HG02642 (cell line): ENCODE results near the gene BACH2.
A peak's percentile ranks its signal among the peaks of the same experiment; 100 is the strongest.
"Not testable (repeated sequence)": the region's sequence is repeated elsewhere in the genome, so short reads cannot be mapped to it uniquely, and the experiment has no call there.

Experiments used
- ATAC-seq: cut with Tn5 transposase; IDR thresholded peaks from one replicate; pipeline ENCODE4 v1.9.1; 2021; ENCODE audit warnings: mild to moderate bottlenecking; ENCODE audit not compliant: unreplicated experiment, poor library complexity

BACH2 gene

DNA sequence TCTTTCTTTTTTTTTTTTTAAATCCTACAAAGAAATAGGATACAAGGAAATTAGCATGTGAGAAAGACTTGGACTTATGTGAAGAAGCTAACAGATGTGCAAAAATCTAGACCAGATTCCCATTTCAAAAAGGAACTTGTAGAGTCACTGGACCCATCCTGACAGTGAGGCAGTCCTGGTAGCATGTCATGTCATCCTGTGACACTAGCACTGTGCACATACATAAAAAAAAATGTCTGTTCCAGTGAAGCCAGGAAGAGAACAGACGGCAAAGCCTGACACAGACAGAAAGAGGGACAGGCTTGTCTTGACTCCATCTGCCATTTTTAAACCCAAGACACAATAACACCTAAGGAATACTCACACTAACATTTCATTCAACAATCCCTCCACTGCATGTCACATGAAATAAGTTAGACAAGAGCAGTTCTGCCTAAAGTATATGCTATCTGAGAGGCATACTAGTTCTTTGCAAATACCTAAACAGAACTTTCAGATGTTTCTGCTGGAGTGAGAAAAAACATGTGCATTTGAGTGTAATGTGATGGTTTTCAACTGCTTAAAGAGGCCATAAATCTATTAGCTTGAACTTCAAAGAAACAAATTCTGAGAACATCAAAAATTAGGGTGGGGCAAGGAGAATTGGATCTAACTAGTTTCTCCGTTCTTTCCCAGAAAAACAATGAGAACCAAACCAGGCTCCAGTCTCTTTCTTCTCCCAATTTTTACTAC, 159.6 kb downstream of the BACH2 start:
- no peak for ATAC-seq

DNA sequence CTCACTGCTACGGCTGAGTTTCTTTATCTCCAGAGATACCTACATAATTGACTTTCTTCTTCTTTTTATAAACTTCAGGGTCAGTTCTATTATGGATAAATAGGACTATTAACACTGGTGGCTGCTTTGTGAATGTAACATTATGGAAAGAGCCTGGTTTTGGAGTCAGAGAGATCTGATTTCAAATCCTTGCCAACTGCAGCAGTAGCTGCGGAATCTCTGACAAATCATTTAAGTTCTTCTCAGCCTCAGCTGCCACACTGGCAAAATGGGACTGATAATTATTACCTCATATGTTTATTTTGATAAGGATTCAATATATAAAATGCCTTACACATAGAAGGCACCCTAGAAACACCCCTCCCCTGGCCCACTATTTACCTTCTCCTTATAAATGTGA, 160.5 kb downstream of the BACH2 start:
- no peak for ATAC-seq

DNA sequence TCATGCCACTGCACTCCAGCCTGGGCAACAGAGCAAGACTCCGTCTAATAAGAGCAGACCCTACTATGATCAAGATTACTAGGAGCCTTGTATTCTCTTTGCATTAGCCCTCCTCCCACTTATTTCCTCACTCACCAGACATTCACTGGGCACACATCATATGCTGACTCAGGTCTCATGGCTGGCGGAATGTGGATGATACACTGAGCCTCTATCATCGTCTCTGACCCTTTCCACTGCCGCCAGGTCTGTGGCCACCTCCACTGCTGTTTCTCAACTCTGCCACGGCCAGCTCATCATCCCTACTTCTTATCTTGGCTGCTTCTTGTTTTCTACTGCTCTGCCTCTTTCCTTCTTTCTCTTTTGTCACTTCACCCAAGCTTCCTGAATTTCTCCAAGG, 161.0 kb downstream of the BACH2 start:
- no peak for ATAC-seq

DNA sequence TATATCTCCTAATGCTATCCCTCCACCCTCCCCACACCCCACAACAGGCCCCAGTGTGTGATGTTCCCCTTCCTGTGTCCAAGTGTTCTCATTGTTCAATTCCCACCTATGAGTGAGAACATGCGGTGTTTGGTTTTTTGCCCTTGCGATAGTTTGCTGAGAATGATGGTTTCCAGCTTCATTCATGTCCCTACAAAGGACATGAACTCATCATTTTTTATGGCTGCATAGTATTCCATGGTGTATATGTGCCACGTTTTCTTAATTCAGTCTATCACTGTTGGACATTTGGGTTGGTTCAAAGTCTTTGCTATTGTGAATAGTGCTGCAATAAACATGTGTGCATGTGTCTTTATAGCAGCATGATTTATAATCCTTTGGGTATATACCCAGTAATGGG, 163.0 kb downstream of the BACH2 start:
- ATAC-seq: not testable (repeated sequence)

- ATAC-seq: no peak
These were observed 164.8 kb downstream of the BACH2 start for GRCh38 chr6:90131614-90132423.

GRCh38 chr6:90131125-90131524, 165.5 kb downstream of the BACH2 start:
- ATAC-seq: no peak

- not testable (repeated sequence) for ATAC-seq
These were observed 168.0 kb downstream of the BACH2 start for GRCh38 chr6:90128687-90129086.

GRCh38 chr6:90127595-90127994, 169.0 kb downstream of the BACH2 start:
- no peak for ATAC-seq

DNA sequence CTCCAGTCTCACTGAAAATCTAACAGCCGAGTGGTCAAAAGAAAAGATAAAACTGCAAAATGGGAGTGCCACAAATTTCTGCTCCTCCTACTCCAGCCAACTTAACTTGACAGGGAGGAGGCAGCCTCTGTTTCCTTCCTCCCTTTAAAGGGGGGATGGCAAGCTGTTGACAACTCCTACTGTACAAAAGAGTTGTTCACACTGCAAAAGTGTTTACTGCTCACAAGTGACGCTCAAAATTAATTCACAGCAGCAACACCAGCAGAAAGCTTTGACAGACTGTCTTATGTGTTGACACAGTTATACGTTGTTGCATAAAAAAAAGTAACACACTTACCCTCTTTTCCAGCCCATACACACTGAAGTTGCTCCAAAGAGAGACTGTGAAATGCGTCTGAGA, 169.8 kb downstream of the BACH2 start:
- no peak for ATAC-seq

GRCh38 chr6:90126181-90126580, 170.5 kb downstream of the BACH2 start:
- ATAC-seq: no peak

- ATAC-seq: no peak
These were observed 171.7 kb downstream of the BACH2 start for GRCh38 chr6:90124874-90125510.

GRCh38 chr6:90123831-90124230, 172.8 kb downstream of the BACH2 start:
- ATAC-seq: no peak

GRCh38 chr6:90121982-90122381, 174.7 kb downstream of the BACH2 start:
- ATAC-seq: peak; percentile 73

DNA sequence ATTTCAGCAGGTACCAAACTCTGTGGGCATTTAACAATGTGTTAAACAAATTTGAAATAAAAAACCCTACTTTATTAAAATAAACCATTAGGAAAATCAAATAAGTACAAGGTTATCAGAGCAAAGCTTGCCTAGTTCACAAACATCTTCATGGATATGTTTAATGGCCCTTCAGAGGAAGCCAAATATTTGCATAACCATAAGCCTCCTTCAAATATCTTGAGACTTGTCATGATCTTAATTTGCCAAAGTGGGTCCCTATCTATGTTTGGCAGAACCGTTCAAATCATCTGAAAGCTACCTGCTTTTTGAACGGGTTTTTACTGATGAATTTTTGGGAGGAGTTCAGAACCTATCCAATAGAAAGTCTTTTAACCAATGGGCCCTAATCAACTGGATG, 176.3 kb downstream of the BACH2 start:
- ATAC-seq: no peak

- no peak for ATAC-seq
These were observed 177.0 kb downstream of the BACH2 start for GRCh38 chr6:90119618-90120017.

DNA sequence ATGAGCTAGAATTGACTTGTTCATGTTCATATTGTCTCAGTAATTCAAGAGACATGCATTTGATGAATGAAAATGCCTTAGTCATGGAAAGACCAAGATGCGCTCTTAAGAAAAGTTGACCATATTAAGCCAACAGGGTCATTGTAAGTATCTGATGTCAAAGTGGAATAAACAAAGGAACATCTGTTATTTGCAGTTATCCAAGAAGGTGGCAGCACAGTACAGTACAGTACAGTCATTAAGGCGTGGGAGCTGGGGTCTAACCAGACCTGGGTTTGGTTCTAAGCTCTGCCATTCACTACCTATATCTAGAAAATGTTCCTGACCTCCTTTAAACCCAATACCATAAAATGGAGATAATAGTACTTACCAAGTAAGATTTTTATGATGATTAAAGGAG, 178.1 kb downstream of the BACH2 start:
- ATAC-seq: no peak

- no peak for ATAC-seq
These were observed 178.6 kb downstream of the BACH2 start for GRCh38 chr6:90118069-90118468.

- ATAC-seq: not testable (repeated sequence)
These were observed 180.5 kb downstream of the BACH2 start for GRCh38 chr6:90116126-90116525.

- no peak for ATAC-seq
These were observed 183.3 kb downstream of the BACH2 start for GRCh38 chr6:90113389-90113788.

DNA sequence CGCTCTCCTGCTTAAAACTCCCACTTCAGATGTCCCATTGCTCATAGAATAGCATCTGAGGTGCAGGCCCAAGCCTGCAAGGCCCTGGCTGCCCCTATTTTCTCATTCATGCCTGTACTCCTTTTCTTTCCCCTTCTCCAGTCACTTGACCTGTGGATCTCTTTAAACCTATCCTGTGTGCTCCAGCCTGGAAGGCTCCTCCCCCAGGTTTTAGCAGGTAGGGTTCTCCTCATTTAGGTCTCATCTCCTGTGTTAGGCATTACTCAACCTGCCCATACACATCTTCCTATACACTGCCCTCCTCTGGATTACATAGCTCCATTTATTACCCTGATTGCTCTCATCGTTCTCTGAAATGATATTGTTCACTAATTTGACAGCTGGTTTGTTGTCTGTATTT, 185.3 kb downstream of the BACH2 start:
- no peak for ATAC-seq

DNA sequence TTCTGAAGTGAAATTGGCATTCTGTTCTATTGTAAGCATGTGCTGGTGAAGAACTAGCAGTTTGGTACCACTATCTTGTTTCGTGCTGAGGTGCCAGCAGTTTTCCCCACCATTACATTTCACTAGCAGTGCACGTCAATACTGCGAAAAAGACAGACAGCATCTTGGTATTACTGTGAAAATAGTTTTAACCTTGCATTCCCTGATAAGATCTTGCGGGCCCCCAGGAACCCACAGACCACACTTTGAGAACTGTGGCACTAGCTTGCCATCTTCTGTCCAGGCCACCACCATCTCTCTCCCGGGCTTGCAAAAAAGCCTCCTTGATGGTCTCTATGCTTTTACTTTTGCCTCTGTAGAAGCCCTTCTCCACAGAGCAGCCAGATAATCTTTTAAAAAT, 185.7 kb downstream of the BACH2 start:
- ATAC-seq: no peak
